GM19238 (cell line): Measurements from ENCODE around the gene AFDN.

Experiments used
- DNase-seq: peaks from one replicate; pipeline ENCODE4 v3.0.0; 2011; ENCODE audit warnings: low spot score; ENCODE audit not compliant: insufficient read length

AFDN gene

GRCh38 chr6:167826896-167827582 is at the start of gene AFDN:
Gene AFDN, plus strand, starts transcription at chr6:167826911. Its CDS starts 222 bp downstream, at chr6:167827133.
- DNase-seq, result peak; percentile 60

- DNase-seq, result no peak
Observed at GRCh38 chr6:167778497-167779128, 48.1 kb upstream of the AFDN start.

GRCh38 chr6:167779129-167779992 is 47.4 kb upstream of the AFDN start:
- DNase-seq, result no peak

GRCh38 chr6:167779993-167780655 is 46.6 kb upstream of the AFDN start:
- no peak for DNase-seq

- DNase-seq, result no peak
Observed at GRCh38 chr6:167781066-167781767, 45.5 kb upstream of the AFDN start.

- DNase-seq, result no peak
Observed at GRCh38 chr6:167781868-167782267, 44.8 kb upstream of the AFDN start.

- no peak for DNase-seq
Observed at GRCh38 chr6:167782698-167783517, 43.8 kb upstream of the AFDN start.

GRCh38 chr6:167786853-167787675 is 39.6 kb upstream of the AFDN start:
- no peak for DNase-seq

- DNase-seq, result no peak
Observed at GRCh38 chr6:167787896-167788562, 38.7 kb upstream of the AFDN start.

GRCh38 chr6:167788563-167788903 is 38.2 kb upstream of the AFDN start:
- no peak for DNase-seq

GRCh38 chr6:167789358-167789757 is 37.4 kb upstream of the AFDN start:
- DNase-seq, result no peak

GRCh38 chr6:167791091-167791779 is 35.5 kb upstream of the AFDN start:
- no peak for DNase-seq

GRCh38 chr6:167791780-167792478 is 34.8 kb upstream of the AFDN start:
- DNase-seq, result no peak

GRCh38 chr6:167793421-167793820 is 33.3 kb upstream of the AFDN start:
- no peak for DNase-seq

- no peak for DNase-seq
Observed at GRCh38 chr6:167794161-167795157, 32.3 kb upstream of the AFDN start.

- DNase-seq, result no peak
Observed at GRCh38 chr6:167795321-167795811, 31.3 kb upstream of the AFDN start.
